HCT116 (cell line): ENCODE measurements around the gene PRUNE1. TPM values are rescaled to one million over a fixed set of nuclear protein-coding genes. Genes with fewer than 3 reads are reported as not detected.

Source experiments
- ATAC-seq: fragments of 200-7000 bp; cut with Tn5 transposase; 2 replicates; pipeline ENCODE4 v1.9.1; 2020; ENCODE audit warnings: mild to moderate bottlenecking, moderate library complexity
- BruUV-seq: library from RNA; stranded (reverse); fragments of 400-500 nt; replicated peaks from 2 replicates; lab custom pipeline; 2021; lab: Mats Ljungman, UMichigan
- CTCF ChIA-PET: fragments of 300-600 bp; sonication (Branson Sonifier 250); formaldehyde crosslinking; loops from one replicate; lab custom pipeline; 2021; ENCODE audit warnings: antibody characterized with exemption; lab: Charles Lee
- POLR2A ChIA-PET: fragments of 300-600, 350-600 bp; sonication (Branson Sonifier 250); formaldehyde crosslinking; loops from one replicate; lab custom pipeline; 2021; ENCODE audit warnings: antibody characterized with exemption; lab: Charles Lee
- RAD21 ChIA-PET, 2 experiments: fragments of 300-600 bp; sonication (Branson Sonifier 250); formaldehyde crosslinking; loops; one replicate each; lab custom pipeline; 2023; ENCODE audit warnings: low total read pairs in 2 of 2; ENCODE audit not compliant: uncharacterized antibody in 2 of 2, unreplicated experiment in 2 of 2, low non-redundant PET in 1 of 2; lab: Charles Lee
- DNase-seq: peaks from one replicate; pipeline ENCODE4 v3.0.0-alpha.2; 2010; ENCODE audit warnings: low read depth, low spot score
- H2AFZ ChIP-seq: fragments of 200-600 bp; shearing (Covaris generic), sonication (generic); 2 replicates; pipeline ENCODE4 v1.6.1; 2017; ENCODE audit warnings: low read depth, mixed run types, mixed read lengths, antibody characterized with exemption, low read length; ENCODE audit not compliant: poor library complexity, severe bottlenecking
- H3K27ac ChIP-seq: 2 replicates; pipeline ENCODE4 v1.5.1; 2012; ENCODE audit warnings: low read depth, low read length
- H3K27me3 ChIP-seq: fragments of 200-600 bp; sonication (generic); 2 replicates; pipeline ENCODE4 v1.6.1; 2016; ENCODE audit warnings: mixed run types, low read length, mixed read lengths; ENCODE audit not compliant: insufficient read depth
- H3K36me3 ChIP-seq, 2 experiments: fragments of 200-500 bp in 1 of 2; fragments of 200-600 bp in 1 of 2; sonication (Bioruptor generic) in 1 of 2; sonication (generic) in 1 of 2; 2 replicates each; pipeline versions ENCODE4 v1.5.1 to v1.6.1; 2014 to 2016; ENCODE audit warnings: low read length in 2 of 2, inconsistent platforms in 1 of 2, mixed read lengths in 1 of 2, mixed run types in 1 of 2; ENCODE audit not compliant: insufficient read depth in 2 of 2, control insufficient read depth in 1 of 2
- H3K4me1 ChIP-seq, 2 experiments: fragments of 200-600 bp in 1 of 2; sonication (generic) in 1 of 2; 2 replicates each; pipeline versions ENCODE4 v1.5.1 to v1.6.1; 2012 to 2017; ENCODE audit warnings: low read length in 2 of 2, inconsistent platforms in 1 of 2, mild to moderate bottlenecking in 1 of 2, mixed read lengths in 1 of 2, mixed run types in 1 of 2, moderate library complexity in 1 of 2; ENCODE audit not compliant: insufficient read depth in 2 of 2, control insufficient read depth in 1 of 2
- H3K4me2 ChIP-seq: fragments of 200-600 bp; sonication (generic); 2 replicates; pipeline ENCODE4 v1.6.1; 2017; ENCODE audit warnings: mixed run types, low read length, mixed read lengths
- H3K4me3 ChIP-seq, 2 experiments: fragments of 200-600 bp in 1 of 2; sonication (generic) in 1 of 2; replicated peaks in 1 of 2; 2 replicates each; pipeline ENCODE4 v1.5.1; 2011 to 2016; ENCODE audit warnings: low read length in 2 of 2, control low read depth in 1 of 2, low read depth in 1 of 2, mild to moderate bottlenecking in 1 of 2, mixed read lengths in 1 of 2, mixed run types in 1 of 2
- H3K79me2 ChIP-seq: fragments of 200-600 bp; sonication (generic); 2 replicates; pipeline ENCODE4 v1.6.1; 2017; ENCODE audit warnings: mild to moderate bottlenecking, mixed run types, low read length, moderate library complexity, mixed read lengths; ENCODE audit not compliant: insufficient read depth
- H3K9ac ChIP-seq: fragments of 200-600 bp; sonication (generic); 2 replicates; pipeline ENCODE4 v1.6.1; 2016; ENCODE audit warnings: low read length, mixed read lengths
- H3K9me2 ChIP-seq: fragments of 200-600 bp; sonication (generic), shearing (Covaris generic); 2 replicates; pipeline ENCODE4 v1.6.1; 2017; ENCODE audit warnings: mixed run types, mild to moderate bottlenecking, moderate library complexity; ENCODE audit not compliant: insufficient read depth
- H3K9me3 ChIP-seq, 2 experiments: fragments of 200-500 bp in 1 of 2; fragments of 200-600 bp in 1 of 2; sonication (Bioruptor generic) in 1 of 2; sonication (generic) in 1 of 2; 2 replicates each; pipeline ENCODE4 v1.6.1; 2014 to 2017; ENCODE audit warnings: low read length in 2 of 2, mixed read lengths in 2 of 2, inconsistent platforms in 1 of 2, low read depth in 1 of 2, mild to moderate bottlenecking in 1 of 2, mixed run types in 1 of 2, moderate library complexity in 1 of 2; ENCODE audit not compliant: control insufficient read depth in 1 of 2, insufficient read depth in 1 of 2
- H4K20me1 ChIP-seq: fragments of 200-600 bp; sonication (generic), shearing (Covaris generic); 2 replicates; pipeline ENCODE4 v1.6.1; 2017; ENCODE audit warnings: mixed run types, mild to moderate bottlenecking, moderate library complexity; ENCODE audit not compliant: insufficient read depth
- CBX3 ChIP-seq: IDR thresholded peaks from 2 replicates; pipeline ENCODE4 v1.6.1; 2012; ENCODE audit warnings: low read depth
- CEBPB ChIP-seq: IDR thresholded peaks from 2 replicates; pipeline ENCODE4 v1.6.1; 2012; ENCODE audit warnings: low read depth
- EZH2 ChIP-seq: fragments of 200-600 bp; sonication (generic); IDR thresholded peaks from 2 replicates; pipeline ENCODE4 v1.6.1; 2017; ENCODE audit warnings: antibody characterized with exemption, mixed run types
- FOSL1 ChIP-seq: IDR thresholded peaks from 2 replicates; pipeline ENCODE4 v1.6.1; 2012; ENCODE audit warnings: low read depth
- POLR2A ChIP-seq: IDR thresholded peaks from 2 replicates; pipeline ENCODE4 v1.7.0; 2011; ENCODE audit warnings: borderline replicate concordance; ENCODE audit not compliant: insufficient read depth, insufficient read length; ENCODE audit errors: extremely low read depth
- POLR2AphosphoS5 ChIP-seq: IDR thresholded peaks from 2 replicates; pipeline ENCODE4 v1.6.1; 2011; ENCODE audit warnings: mild to moderate bottlenecking, low read depth, low read length, moderate library complexity
- RAD21 ChIP-seq: IDR thresholded peaks from 2 replicates; pipeline ENCODE4 v1.6.1; 2012; ENCODE audit warnings: low read depth, mild to moderate bottlenecking
- SP1 ChIP-seq: IDR thresholded peaks from 2 replicates; pipeline ENCODE4 v1.6.1; 2012; ENCODE audit warnings: low read depth
- TCF7L2 ChIP-seq: IDR thresholded peaks from 2 replicates; pipeline ENCODE4 v1.7.0; 2011; ENCODE audit warnings: borderline replicate concordance, inconsistent platforms; ENCODE audit not compliant: insufficient read depth, insufficient read length; ENCODE audit errors: extremely low read depth
- intact Hi-C: fragments of 100-400 bp; cut with micrococcal nuclease; formaldehyde crosslinking; loops from 2 replicates; pipeline ENCODE4 v1.10.0; 2022
- total RNA-seq: library from RNA; stranded (reverse); gene quantifications from one replicate; pipeline ENCODE4 v1.2.1, GENCODE V29; 2021; ENCODE audit not compliant: unreplicated experiment
- TF ChIP-seq, protein P1 (sequence below), 3 experiments: fragments of 200-600 bp in 1 of 3; sonication (generic) in 1 of 3; IDR thresholded peaks in 2 of 3; conservative IDR thresholded peaks in 1 of 3; 2 replicates each; pipeline ENCODE4 v1.5.1; 2012 to 2017; ENCODE audit warnings: low read depth in 2 of 3, low read length in 2 of 3, antibody characterized with exemption in 1 of 3, borderline replicate concordance in 1 of 3, control low read depth in 1 of 3, mild to moderate bottlenecking in 1 of 3, mixed read lengths in 1 of 3, mixed run types in 1 of 3, moderate library complexity in 1 of 3; ENCODE audit not compliant: insufficient read depth in 1 of 3
- TF ChIP-seq, protein P2 (sequence below): IDR thresholded peaks from 2 replicates; pipeline ENCODE4 v1.6.1; 2012
- TF ChIP-seq, protein P3 (sequence below): IDR thresholded peaks from 2 replicates; pipeline ENCODE4 v1.6.1; 2011; ENCODE audit warnings: mild to moderate bottlenecking, low read length, moderate library complexity; ENCODE audit not compliant: insufficient replicate concordance; ENCODE audit errors: extremely low read depth

The PRUNE1 gene
- total RNA-seq, 1 experiment from 2014 or later, result 20.2 TPM

DNA sequence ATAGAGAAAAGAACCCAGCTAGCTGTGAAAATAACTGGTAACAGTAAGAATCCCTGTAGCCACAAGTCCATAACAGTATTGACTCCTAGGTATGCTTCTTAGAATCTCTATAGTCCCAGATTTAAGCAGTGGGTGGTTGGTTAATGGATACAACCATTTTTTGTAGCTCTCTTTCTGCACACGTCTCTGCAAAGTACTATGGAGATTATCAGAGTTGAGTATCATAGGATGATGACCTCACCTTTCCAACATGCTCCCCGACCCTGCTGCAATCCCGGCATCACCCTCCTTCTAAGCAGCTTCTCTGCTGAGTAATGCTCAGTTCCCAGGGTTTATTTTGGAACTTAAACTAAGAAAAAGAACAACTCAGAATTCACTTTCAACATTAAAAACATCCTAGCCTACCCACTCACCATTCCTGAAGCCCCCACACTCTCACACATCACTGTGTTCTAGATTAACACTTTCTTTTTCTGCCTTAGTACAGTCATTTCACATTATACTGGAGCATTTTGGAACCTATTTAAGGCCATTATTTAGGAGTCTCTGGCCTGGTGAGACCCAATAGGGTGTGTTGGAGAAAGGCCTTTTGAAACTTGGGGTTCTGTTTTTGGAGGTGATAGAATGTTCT, 54.6 kb downstream of the PRUNE1 start:
- H3K9ac ChIP-seq, result no peak overlapping the region
- no peaks in the 10 kb centered on the region for H3K9me3 ChIP-seq
- H3K9me2 ChIP-seq, result no peaks in the 10 kb centered on the region
- H3K36me3 ChIP-seq, result no peaks in the 10 kb centered on the region; a peak in 1 of 4 replicates
- TF ChIP-seq CEBPB (no peak), CBX3 (no peak), TCF7L2 (no peak), EZH2 (no peak), SP1 (no peak)
- TF ChIP-seq, protein P1, sequence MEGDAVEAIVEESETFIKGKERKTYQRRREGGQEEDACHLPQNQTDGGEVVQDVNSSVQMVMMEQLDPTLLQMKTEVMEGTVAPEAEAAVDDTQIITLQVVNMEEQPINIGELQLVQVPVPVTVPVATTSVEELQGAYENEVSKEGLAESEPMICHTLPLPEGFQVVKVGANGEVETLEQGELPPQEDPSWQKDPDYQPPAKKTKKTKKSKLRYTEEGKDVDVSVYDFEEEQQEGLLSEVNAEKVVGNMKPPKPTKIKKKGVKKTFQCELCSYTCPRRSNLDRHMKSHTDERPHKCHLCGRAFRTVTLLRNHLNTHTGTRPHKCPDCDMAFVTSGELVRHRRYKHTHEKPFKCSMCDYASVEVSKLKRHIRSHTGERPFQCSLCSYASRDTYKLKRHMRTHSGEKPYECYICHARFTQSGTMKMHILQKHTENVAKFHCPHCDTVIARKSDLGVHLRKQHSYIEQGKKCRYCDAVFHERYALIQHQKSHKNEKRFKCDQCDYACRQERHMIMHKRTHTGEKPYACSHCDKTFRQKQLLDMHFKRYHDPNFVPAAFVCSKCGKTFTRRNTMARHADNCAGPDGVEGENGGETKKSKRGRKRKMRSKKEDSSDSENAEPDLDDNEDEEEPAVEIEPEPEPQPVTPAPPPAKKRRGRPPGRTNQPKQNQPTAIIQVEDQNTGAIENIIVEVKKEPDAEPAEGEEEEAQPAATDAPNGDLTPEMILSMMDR (IDR thresholded peaks at IDR 0.05 in 2 of 3, conservative IDR thresholded peaks at IDR 0.05 in 1 of 3; ENCODE audit: borderline replicate concordance in 1 of 3, insufficient read depth in 1 of 3, low read depth in 2 of 3, low read length in 2 of 3), result no peak
- H3K27ac ChIP-seq, result no peak overlapping the region
- DNase-seq, result no peak
- peaks cover 13 to 18% of the 10 kb centered on the region in 2 experiments for H3K4me1 ChIP-seq
- POLR2A ChIA-PET, result interaction anchor here (1.4 kb wide), 1 partner anchor 9 kb away, joined by 5 read pairs; no protein-coding TSS in a partner anchor
- no peak for ATAC-seq
- intact Hi-C loops, result no loop called here
- H4K20me1 ChIP-seq, result no peaks in the 10 kb centered on the region; the same call in 1 of the 2 replicates
- no peak overlapping the region for H2AFZ ChIP-seq
- H3K4me3 ChIP-seq, result no peak overlapping the region
- RAD21 ChIA-PET, result no interaction called here
- no peak overlapping the region for H3K4me2 ChIP-seq
- peaks cover 16% of the 10 kb centered on the region for H3K79me2 ChIP-seq
- no TSS peak for BruUV-seq
- CTCF ChIA-PET, result interaction anchor here (0.9 kb wide), 1 partner anchor 8 kb away, joined by 5 read pairs; the partner anchor contains the start of gene GABPB2
- no peaks in the 10 kb centered on the region for H3K27me3 ChIP-seq

DNA sequence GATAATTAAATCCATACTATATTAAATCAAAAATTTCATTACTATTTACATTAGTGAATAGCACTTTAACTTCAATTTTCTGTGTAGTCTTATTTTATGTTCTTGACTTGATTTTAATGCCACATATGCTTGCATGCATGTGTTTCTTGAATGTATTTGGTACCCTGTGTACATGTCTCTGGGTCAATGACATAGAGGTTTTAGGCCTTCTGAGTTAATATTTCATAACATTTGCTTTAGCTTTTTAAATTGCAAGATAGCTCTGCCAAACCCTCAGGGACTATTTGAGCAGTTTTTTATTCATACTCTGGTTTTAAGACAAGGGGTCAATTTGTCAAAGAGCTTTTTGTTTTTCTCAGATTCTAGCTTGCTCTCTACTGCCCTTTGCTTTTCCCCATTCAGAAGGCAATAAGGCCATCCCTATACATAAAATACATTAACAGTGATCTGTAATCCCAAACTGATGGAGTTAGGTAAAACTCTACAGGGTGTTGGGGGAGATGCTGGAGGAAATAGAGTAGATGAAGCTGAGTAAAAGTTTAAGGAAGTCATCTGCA, 56.9 kb downstream of the PRUNE1 start:
- no peak overlapping the region for H2AFZ ChIP-seq
- no peak overlapping the region for H3K27ac ChIP-seq
- no peaks in the 10 kb centered on the region for H3K36me3 ChIP-seq
- no peaks in the 10 kb centered on the region for H3K79me2 ChIP-seq
- no peak overlapping the region for H3K4me3 ChIP-seq
- no peaks in the 10 kb centered on the region for H3K9me3 ChIP-seq
- ChIA-PET RAD21 (no interaction called here), POLR2A (no interaction called here), CTCF (no interaction called here)
- intact Hi-C loops, result no loop called here
- DNase-seq (no peak), ATAC-seq (no peak)
- H3K27me3 ChIP-seq, result no peaks in the 10 kb centered on the region
- no peak overlapping the region for H3K4me2 ChIP-seq
- H3K9me2 ChIP-seq, result no peaks in the 10 kb centered on the region
- H4K20me1 ChIP-seq, result no peaks in the 10 kb centered on the region
- BruUV-seq, result no TSS peak
- H3K9ac ChIP-seq, result no peak overlapping the region
- peaks cover 11 to 21% of the 10 kb centered on the region in 2 experiments for H3K4me1 ChIP-seq
- no peak for TF ChIP-seq POLR2A
- TF ChIP-seq, protein P1 (IDR thresholded peaks at IDR 0.05 in 2 of 3, conservative IDR thresholded peaks at IDR 0.05 in 1 of 3; ENCODE audit: borderline replicate concordance in 1 of 3, insufficient read depth in 1 of 3, low read depth in 2 of 3, low read length in 2 of 3), result no peak
- TF ChIP-seq, protein P2, sequence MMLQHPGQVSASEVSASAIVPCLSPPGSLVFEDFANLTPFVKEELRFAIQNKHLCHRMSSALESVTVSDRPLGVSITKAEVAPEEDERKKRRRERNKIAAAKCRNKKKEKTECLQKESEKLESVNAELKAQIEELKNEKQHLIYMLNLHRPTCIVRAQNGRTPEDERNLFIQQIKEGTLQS, result no peak
- TF ChIP-seq CBX3, result no peak
- no peak for TF ChIP-seq POLR2AphosphoS5
- TF ChIP-seq RAD21, result no peak
- TF ChIP-seq FOSL1, result no peak
- TF ChIP-seq, protein P3, sequence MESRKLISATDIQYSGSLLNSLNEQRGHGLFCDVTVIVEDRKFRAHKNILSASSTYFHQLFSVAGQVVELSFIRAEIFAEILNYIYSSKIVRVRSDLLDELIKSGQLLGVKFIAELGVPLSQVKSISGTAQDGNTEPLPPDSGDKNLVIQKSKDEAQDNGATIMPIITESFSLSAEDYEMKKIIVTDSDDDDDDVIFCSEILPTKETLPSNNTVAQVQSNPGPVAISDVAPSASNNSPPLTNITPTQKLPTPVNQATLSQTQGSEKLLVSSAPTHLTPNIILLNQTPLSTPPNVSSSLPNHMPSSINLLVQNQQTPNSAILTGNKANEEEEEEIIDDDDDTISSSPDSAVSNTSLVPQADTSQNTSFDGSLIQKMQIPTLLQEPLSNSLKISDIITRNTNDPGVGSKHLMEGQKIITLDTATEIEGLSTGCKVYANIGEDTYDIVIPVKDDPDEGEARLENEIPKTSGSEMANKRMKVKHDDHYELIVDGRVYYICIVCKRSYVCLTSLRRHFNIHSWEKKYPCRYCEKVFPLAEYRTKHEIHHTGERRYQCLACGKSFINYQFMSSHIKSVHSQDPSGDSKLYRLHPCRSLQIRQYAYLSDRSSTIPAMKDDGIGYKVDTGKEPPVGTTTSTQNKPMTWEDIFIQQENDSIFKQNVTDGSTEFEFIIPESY, result no peak
